CD4-positive, alpha-beta T cell (primary cell): ENCODE measurements around the gene SELENBP1. TPM values are rescaled to one million over a fixed set of nuclear protein-coding genes. Genes with fewer than 3 reads are reported as not detected.
A peak's percentile ranks its signal among the peaks of the same experiment; 100 is the strongest.
"Not testable (repeated sequence)": the region's sequence is repeated elsewhere in the genome, so short reads cannot be mapped to it uniquely, and the experiment has no call there.

Experiments
- ATAC-seq: fragments of 200-7000 bp; cut with Tn5 transposase; one replicate; pipeline ENCODE4 v1.10.0; 2022; ENCODE audit warnings: mild to moderate bottlenecking; ENCODE audit not compliant: poor library complexity
- CTCF ChIA-PET: fragments of 350-600 bp; sonication (Branson Sonifier 250); formaldehyde crosslinking; loops from one replicate; lab custom pipeline; 2021; ENCODE audit warnings: antibody characterized with exemption, inconsistent platforms; lab: Charles Lee
- POLR2A ChIA-PET: fragments of 350-600 bp; sonication (Branson Sonifier 250); formaldehyde crosslinking; loops from one replicate; lab custom pipeline; 2021; ENCODE audit warnings: antibody characterized with exemption, inconsistent platforms; lab: Charles Lee
- DNase-seq, 14 experiments: peaks; one replicate each; pipeline ENCODE4 v3.0.0-alpha.2; 2013 to 2020; ENCODE audit warnings: mixed read lengths in 2 of 14
- H3K27ac ChIP-seq, 2 donors: one replicate each; pipeline versions ENCODE4 v1.5.1 to v1.7.0; 2013; ENCODE audit warnings: low read length in 2 of 2, low read depth in 1 of 2, mild to moderate bottlenecking in 1 of 2
- H3K27me3 ChIP-seq, 2 experiments: 1 replicate in 1 of 2; 2 replicates in 1 of 2; pipeline versions ENCODE4 v1.6.1 to v1.7.0; 2013; ENCODE audit warnings: low read length in 2 of 2, control low read depth in 1 of 2, mild to moderate bottlenecking in 1 of 2, moderate library complexity in 1 of 2; ENCODE audit not compliant: insufficient read depth in 2 of 2, control insufficient read depth in 1 of 2
- H3K36me3 ChIP-seq: one replicate; pipeline ENCODE4 v1.6.1; 2013; ENCODE audit warnings: low read length, control low read depth; ENCODE audit not compliant: insufficient read depth
- H3K4me1 ChIP-seq: one replicate; pipeline ENCODE4 v1.6.1; 2013; ENCODE audit warnings: low read length, control low read depth; ENCODE audit not compliant: insufficient read depth
- H3K4me3 ChIP-seq: one replicate; pipeline ENCODE4 v1.5.1; 2013; ENCODE audit warnings: mild to moderate bottlenecking, low read length, moderate library complexity
- H3K9me3 ChIP-seq, 2 experiments: 1 replicate in 1 of 2; 2 replicates in 1 of 2; pipeline versions ENCODE4 v1.6.1 to v1.7.0; 2013; ENCODE audit warnings: low read length in 2 of 2, mild to moderate bottlenecking in 2 of 2, control low read depth in 1 of 2, moderate library complexity in 1 of 2; ENCODE audit not compliant: control insufficient read depth in 1 of 2, insufficient read depth in 1 of 2
- H3K27ac Mint-ChIP-seq: one replicate; pipeline ENCODE4 v1.8.0; 2020; ENCODE audit warnings: mixed read lengths
- H3K27me3 Mint-ChIP-seq: one replicate; pipeline ENCODE4 v1.8.0; 2021; ENCODE audit warnings: mixed read lengths
- H3K36me3 Mint-ChIP-seq: one replicate; pipeline ENCODE4 v1.8.0; 2021; ENCODE audit warnings: low read depth, mixed read lengths
- H3K4me1 Mint-ChIP-seq: one replicate; pipeline ENCODE4 v1.8.0; 2021; ENCODE audit warnings: low read depth, mixed read lengths
- H3K4me3 Mint-ChIP-seq: one replicate; pipeline ENCODE4 v1.8.0; 2020; ENCODE audit warnings: mild to moderate bottlenecking, mixed read lengths
- H3K9me3 Mint-ChIP-seq: one replicate; pipeline ENCODE4 v1.8.0; 2020; ENCODE audit warnings: mixed read lengths
- CTCF ChIP-seq: fragments of 200-600 bp; IDR thresholded peaks from one replicate; pipeline ENCODE4 v1.8.0; 2022; ENCODE audit warnings: antibody characterized with exemption, mild to moderate bottlenecking
- intact Hi-C, 2 experiments: fragments of 100-400 bp; cut with DNase I in 1 of 2; cut with micrococcal nuclease in 1 of 2; formaldehyde crosslinking; loops; one replicate each; pipeline versions ENCODE4 v1.15.1 to v1.9.0; 2023 to 2025; cut with DNase I, micrococcal nuclease
- total RNA-seq, 174 experiments: library from RNA in 2 of 174; stranded (reverse) in 2 of 174; gene quantifications; one replicate each; pipeline ENCODE4 v1.2.3 and lab custom pipeline; 2021 to 2026

SELENBP1 gene
- total RNA-seq, 2 experiments from 2014 or later = not detected

- Histone ChIP-seq H3K4me3 (no peak overlapping the region), H3K36me3 (peaks cover 50% of the 10 kb centered on the region), H3K27me3 (no peaks in the 10 kb centered on the region), H3K4me1 (peaks cover 29% of the 10 kb centered on the region), H3K27ac (peak overlapping the region in 1 of 2 donors; percentile 97), H3K9me3 (no peaks in the 10 kb centered on the region)
- no peak for TF ChIP-seq CTCF
- ChIA-PET CTCF (no interaction called here), POLR2A (interaction anchor here (0.9 to 2.2 kb wide), 2 partner anchors 54 to 120 kb away, joined by 4 to 13 read pairs; partner anchors contain the start of gene RFX5)
- Mint-ChIP-seq H3K4me1 (peaks cover 27% of the 10 kb centered on the region), H3K27me3 (no peaks in the 10 kb centered on the region), H3K9me3 (no peaks in the 10 kb centered on the region), H3K27ac (peak overlapping the region; percentile 93), H3K36me3 (peaks cover 71% of the 10 kb centered on the region), H3K4me3 (peak overlapping the region; percentile 93)
- DNase-seq = no peak
- no peak for ATAC-seq
- intact Hi-C loops = loop anchor here in 1 of 2 experiments (5.0 kb wide), 1 partner anchor 56 kb away; the partner anchor contains the start of gene POGZ
Observed at GRCh38 chr1:151401125-151401788, 28.8 kb upstream of the SELENBP1 start.

- peak; percentile 94 for ATAC-seq
- ChIA-PET POLR2A (interaction anchor here (0.6 to 2.2 kb wide), 26 partner anchors 12 to 1036 kb away, joined by 3 to 25 read pairs (median 4); partner anchors contain the start of genes CDC42SE1, MINDY1, MLLT11 and PI4KB), CTCF (interaction anchor here (0.6 to 1.5 kb wide), 13 partner anchors 19 to 331 kb away, joined by 3 to 10 read pairs (median 4); partner anchors contain the start of gene PI4KB)
- peak within 1 kb of the TSS; percentile 91 to 97 for H3K27ac ChIP-seq
- no peaks in the 10 kb centered on the region for H3K9me3 Mint-ChIP-seq
- peaks cover 27% of the 10 kb centered on the region for H3K4me1 Mint-ChIP-seq
- H3K36me3 ChIP-seq = peaks cover 33% of the 10 kb centered on the region
- intact Hi-C loops = loop anchor here (1.0 to 5.0 kb wide), 9 partner anchors 52 to 233 kb away; partner anchors contain the start of genes PI4KB (in 1 of the 2), PIP5K1A (in 1 of the 2), POGZ (in 1 of the 2) and PSMD4 (in 1 of the 2)
- peak within 1 kb of the TSS; percentile 93 for H3K4me3 Mint-ChIP-seq
- H3K27ac Mint-ChIP-seq = peak within 1 kb of the TSS; percentile 93
- no peaks in the 10 kb centered on the region for H3K27me3 Mint-ChIP-seq
- TF ChIP-seq CTCF = no peak
- H3K4me1 ChIP-seq = peaks cover 29% of the 10 kb centered on the region
- no peaks in the 10 kb centered on the region for H3K9me3 ChIP-seq
- no peaks in the 10 kb centered on the region for H3K27me3 ChIP-seq
- peak; percentile 66 to 96 (median 74) for DNase-seq
- peak within 1 kb of the TSS; percentile 99 for H3K4me3 ChIP-seq
- H3K36me3 Mint-ChIP-seq = peaks cover 54% of the 10 kb centered on the region
Observed at GRCh38 chr1:151399324-151400171, 27.0 kb upstream of the SELENBP1 start, which contains the start of gene PSMB4. Gene PSMB4 (plus strand): TSS chr1:151399573. CDS start chr1:151399588, 15 bp downstream.

DNA sequence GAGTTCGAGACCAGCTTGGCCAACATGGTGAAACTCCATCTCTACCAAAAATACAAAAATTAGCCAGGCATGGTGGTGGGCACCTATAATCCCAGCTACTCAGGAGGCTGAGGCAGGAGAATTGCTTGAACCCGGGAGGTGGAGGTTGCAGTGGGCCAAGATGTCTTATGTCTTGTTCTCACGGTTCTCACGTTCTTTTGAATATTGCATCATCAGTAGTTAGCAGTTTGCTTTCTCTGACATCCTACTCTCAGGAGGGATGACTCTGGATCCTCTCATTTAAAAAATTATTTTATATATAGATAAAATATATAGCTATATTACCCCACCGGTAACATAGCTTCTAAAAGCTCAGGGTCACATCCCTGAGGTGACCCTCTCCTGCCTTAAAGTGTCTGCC is 23.8 kb upstream of the SELENBP1 start:
- peak overlapping the region; percentile 30 for H3K4me3 Mint-ChIP-seq
- H3K4me3 ChIP-seq, CTCF ChIA-PET, H3K27me3 ChIP-seq, H3K9me3 ChIP-seq, H3K27me3 Mint-ChIP-seq, H3K27ac ChIP-seq, H3K36me3 ChIP-seq, H3K9me3 Mint-ChIP-seq, ATAC-seq, DNase-seq: not testable (repeated sequence)
- peaks cover 27% of the 10 kb centered on the region for H3K4me1 ChIP-seq
- H3K36me3 Mint-ChIP-seq = peaks cover 22% of the 10 kb centered on the region
- POLR2A ChIA-PET = interaction anchor here (1.5 kb wide), 1 partner anchor 49 kb away, joined by 3 read pairs; the partner anchor contains the start of gene RFX5
- intact Hi-C loops = loop anchor here (2.0 to 5.0 kb wide), 5 partner anchors 47 to 114 kb away; partner anchors contain the start of genes PI4KB (in 1 of the 2), RFX5 (in 1 of the 2) and ZNF687 (in 1 of the 2)
- H3K27ac Mint-ChIP-seq = peak overlapping the region; percentile 42
- peaks cover 22% of the 10 kb centered on the region for H3K4me1 Mint-ChIP-seq
